ENCODE results near the gene RASGRF1. TPM values are rescaled to one million over a fixed set of nuclear protein-coding genes. Genes with fewer than 3 reads are reported as not detected.

Gene RASGRF1
- total RNA-seq, 2 experiments from 2014 or later = 3.0 to 4.5 TPM

DNA sequence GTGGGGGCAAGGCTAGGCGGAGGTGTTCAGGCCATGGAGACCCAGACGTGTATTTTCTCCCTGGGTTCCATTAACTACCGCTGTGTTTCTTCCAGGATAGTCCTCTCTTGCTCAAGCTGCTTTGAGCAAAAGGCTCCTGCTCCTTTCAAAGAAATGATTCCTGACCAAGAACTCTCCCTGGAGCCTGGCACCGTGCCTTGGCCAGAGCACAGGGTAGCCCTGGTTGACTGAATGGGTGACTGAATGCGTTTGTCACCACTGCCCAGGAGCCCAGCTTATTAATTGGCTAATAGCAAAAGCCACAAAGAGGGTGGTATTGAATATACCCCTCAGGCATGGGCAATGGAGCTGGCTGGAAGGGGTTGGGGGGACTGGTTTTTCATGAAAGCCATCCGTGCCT is 13.9 kb downstream of the RASGRF1 start:
- CTCF ChIA-PET (ENCODE audit: unreplicated experiment) = no interaction called here

DNA sequence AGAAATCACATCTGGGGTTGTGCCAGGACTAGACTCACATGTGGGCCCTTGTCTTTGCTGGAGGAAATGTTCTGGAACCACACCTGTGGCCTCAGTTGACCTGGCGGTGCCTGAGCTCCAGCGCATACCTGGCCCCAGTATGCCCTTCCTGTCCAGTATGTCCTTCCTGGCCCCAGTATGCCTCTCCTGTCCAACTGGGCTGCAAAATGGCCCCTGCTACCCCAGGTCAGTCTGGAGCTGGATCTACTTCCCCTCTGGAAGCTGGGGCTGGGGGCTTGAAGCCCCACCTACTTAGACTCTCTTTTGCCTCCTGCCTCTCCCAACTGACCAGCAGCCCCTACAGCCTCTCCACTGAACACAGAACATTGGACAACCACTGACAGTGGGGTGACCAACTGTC is 15.3 kb downstream of the RASGRF1 start:
- CTCF ChIA-PET (ENCODE audit: unreplicated experiment) = no interaction called here

More for the DNA sequence above, 13.9 kb downstream of the RASGRF1 start:
- no peak for DNase-seq (ENCODE audit: low spot score)
- Histone ChIP-seq H4K20me1 (ENCODE audit: insufficient read depth, low read length) (no peaks in the 10 kb centered on the region), H3K27ac (ENCODE audit: low read depth, low read length, poor library complexity, severe bottlenecking) (no peak overlapping the region), H3K9me3 (ENCODE audit: low read length) (no peaks in the 10 kb centered on the region), H3K9me2 (ENCODE audit: insufficient read depth, low read length) (no peaks in the 10 kb centered on the region), H3K4me2 (ENCODE audit: low read length) (no peak overlapping the region), H2AFZ (ENCODE audit: low read length) (no peak overlapping the region), H3K4me3 (ENCODE audit: low read depth, low read length, poor library complexity, severe bottlenecking) (no peak overlapping the region), H3K36me3 (ENCODE audit: insufficient read depth, low read length) (no peaks in the 10 kb centered on the region), H3K4me1 (ENCODE audit: insufficient read depth, low read length, poor library complexity, severe bottlenecking) (peaks cover 4% of the 10 kb centered on the region), H3K79me2 (ENCODE audit: insufficient read depth, low read depth, low read length) (no peaks in the 10 kb centered on the region)
- intact Hi-C loops (cut with micrococcal nuclease; ENCODE audit: unreplicated experiment) = no loop called here
- POLR2A ChIA-PET = no interaction called here
- TF ChIP-seq, protein P1, sequence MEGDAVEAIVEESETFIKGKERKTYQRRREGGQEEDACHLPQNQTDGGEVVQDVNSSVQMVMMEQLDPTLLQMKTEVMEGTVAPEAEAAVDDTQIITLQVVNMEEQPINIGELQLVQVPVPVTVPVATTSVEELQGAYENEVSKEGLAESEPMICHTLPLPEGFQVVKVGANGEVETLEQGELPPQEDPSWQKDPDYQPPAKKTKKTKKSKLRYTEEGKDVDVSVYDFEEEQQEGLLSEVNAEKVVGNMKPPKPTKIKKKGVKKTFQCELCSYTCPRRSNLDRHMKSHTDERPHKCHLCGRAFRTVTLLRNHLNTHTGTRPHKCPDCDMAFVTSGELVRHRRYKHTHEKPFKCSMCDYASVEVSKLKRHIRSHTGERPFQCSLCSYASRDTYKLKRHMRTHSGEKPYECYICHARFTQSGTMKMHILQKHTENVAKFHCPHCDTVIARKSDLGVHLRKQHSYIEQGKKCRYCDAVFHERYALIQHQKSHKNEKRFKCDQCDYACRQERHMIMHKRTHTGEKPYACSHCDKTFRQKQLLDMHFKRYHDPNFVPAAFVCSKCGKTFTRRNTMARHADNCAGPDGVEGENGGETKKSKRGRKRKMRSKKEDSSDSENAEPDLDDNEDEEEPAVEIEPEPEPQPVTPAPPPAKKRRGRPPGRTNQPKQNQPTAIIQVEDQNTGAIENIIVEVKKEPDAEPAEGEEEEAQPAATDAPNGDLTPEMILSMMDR (conservative IDR thresholded peaks at IDR 0.05; ENCODE audit: low read length) = no peak
- no TSS peak for BruUV-seq (replicated peaks)

GRCh38 chr15:79073336-79073735 is 17.2 kb downstream of the RASGRF1 start:
- no TSS peak for BruUV-seq (replicated peaks)
- H3K27ac ChIP-seq (ENCODE audit: low read depth, low read length, poor library complexity, severe bottlenecking) = no peak overlapping the region
- ChIA-PET CTCF (ENCODE audit: unreplicated experiment) (no interaction called here), POLR2A (no interaction called here)
- H3K4me1 ChIP-seq (ENCODE audit: insufficient read depth, low read length, poor library complexity, severe bottlenecking) = no peaks in the 10 kb centered on the region
- H3K36me3 ChIP-seq (ENCODE audit: insufficient read depth, low read length) = no peaks in the 10 kb centered on the region
- H3K4me3 ChIP-seq (ENCODE audit: low read depth, low read length, poor library complexity, severe bottlenecking) = no peak overlapping the region
- H3K9me2 ChIP-seq (ENCODE audit: insufficient read depth, low read length) = no peaks in the 10 kb centered on the region
- H4K20me1 ChIP-seq (ENCODE audit: insufficient read depth, low read length) = no peaks in the 10 kb centered on the region
- H3K4me2 ChIP-seq (ENCODE audit: low read length) = no peak overlapping the region
- H3K79me2 ChIP-seq (ENCODE audit: insufficient read depth, low read depth, low read length) = no peaks in the 10 kb centered on the region
- H2AFZ ChIP-seq (ENCODE audit: low read length) = no peak overlapping the region
- no peak for DNase-seq (ENCODE audit: low spot score)
- TF ChIP-seq EZH2phosphoT487 (IDR thresholded peaks at IDR 0.05; ENCODE audit: borderline replicate concordance, low read depth, low read length) = no peak
- TF ChIP-seq, protein P1 (conservative IDR thresholded peaks at IDR 0.05; ENCODE audit: low read length) = no peak
- intact Hi-C loops (cut with micrococcal nuclease; ENCODE audit: unreplicated experiment) = no loop called here
- no peaks in the 10 kb centered on the region for H3K9me3 ChIP-seq (ENCODE audit: low read length)

More for the DNA sequence above, 15.3 kb downstream of the RASGRF1 start:
- POLR2A ChIA-PET = no interaction called here
- Histone ChIP-seq H3K4me1 (ENCODE audit: insufficient read depth, low read length, poor library complexity, severe bottlenecking) (peaks cover 4% of the 10 kb centered on the region), H3K36me3 (ENCODE audit: insufficient read depth, low read length) (no peaks in the 10 kb centered on the region), H2AFZ (ENCODE audit: low read length) (no peak overlapping the region), H3K79me2 (ENCODE audit: insufficient read depth, low read depth, low read length) (no peaks in the 10 kb centered on the region), H3K4me3 (ENCODE audit: low read depth, low read length, poor library complexity, severe bottlenecking) (no peak overlapping the region), H3K9me2 (ENCODE audit: insufficient read depth, low read length) (no peaks in the 10 kb centered on the region), H3K27ac (ENCODE audit: low read depth, low read length, poor library complexity, severe bottlenecking) (no peak overlapping the region), H3K9me3 (ENCODE audit: low read length) (no peaks in the 10 kb centered on the region), H4K20me1 (ENCODE audit: insufficient read depth, low read length) (no peaks in the 10 kb centered on the region), H3K4me2 (ENCODE audit: low read length) (no peak overlapping the region)
- no peak for TF ChIP-seq EZH2phosphoT487 (IDR thresholded peaks at IDR 0.05; ENCODE audit: borderline replicate concordance, low read depth, low read length)
- TF ChIP-seq, protein P1 (conservative IDR thresholded peaks at IDR 0.05; ENCODE audit: low read length) = no peak
- DNase-seq (ENCODE audit: low spot score) = no peak
- intact Hi-C loops (cut with micrococcal nuclease; ENCODE audit: unreplicated experiment) = no loop called here
- BruUV-seq (replicated peaks) = no TSS peak

Data from OCI-LY7 (cell line).